ENCODE data around the gene SNRPD3. TPM values are rescaled to one million over a fixed set of nuclear protein-coding genes. Genes with fewer than 3 reads are reported as not detected.

SNRPD3 gene
- polyA plus RNA-seq, 1 of the 3 experiments (the other 2 are of a cell fraction) = 177 TPM

DNA sequence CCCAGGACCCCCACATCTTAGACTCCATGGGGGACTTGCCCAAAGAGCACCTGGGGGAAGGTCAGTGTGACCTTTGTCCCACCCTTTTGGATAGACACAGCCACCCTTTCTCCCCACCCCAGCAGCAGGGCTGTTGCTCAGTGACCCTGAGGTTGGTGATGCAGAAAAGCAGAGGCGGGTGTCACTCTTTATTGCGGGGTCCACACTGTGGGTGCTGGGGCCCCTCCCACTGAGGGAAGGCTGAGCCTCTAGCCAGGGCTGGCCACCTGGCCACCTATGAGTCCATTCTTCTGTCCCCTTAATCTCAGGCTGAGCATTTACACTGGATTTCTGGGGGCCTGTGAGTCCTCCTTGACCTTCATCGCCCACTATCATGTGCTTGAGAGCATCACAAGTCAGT, 29.7 kb downstream of the SNRPD3 start:
- H3K36me3 ChIP-seq (replicated peaks in 1 of 2; ENCODE audit: control insufficient read depth in 1 of 2, insufficient read depth in 2 of 2, low read length in 1 of 2) = peaks cover 0 to 21% of the 10 kb centered on the region in 2 experiments
- no peak overlapping the region for H3K9ac ChIP-seq
- H3K9me3 ChIP-seq = no peaks in the 10 kb centered on the region
- no peaks in the 10 kb centered on the region for H4K20me1 ChIP-seq (ENCODE audit: insufficient read depth)
- H3K27me3 ChIP-seq (ENCODE audit: insufficient read depth) = no peaks in the 10 kb centered on the region
- H3K79me2 ChIP-seq (ENCODE audit: insufficient read depth) = no peaks in the 10 kb centered on the region
- H3K4me3 ChIP-seq (ENCODE audit: low read depth in 2 of 2, low read length in 1 of 2) = no peak overlapping the region
- WGBS (ENCODE audit: low lambda C conversion rate) = 100% methylated on average over 3 of the region's 3 CpGs
- peaks cover 3% of the 10 kb centered on the region for H3F3A ChIP-seq (replicated peaks; ENCODE audit: insufficient read depth)
- ChIA-PET CTCF (no interaction called here), POLR2A (no interaction called here)
- TF ChIP-seq ZBTB33 (IDR thresholded peaks at IDR 0.05; ENCODE audit: borderline replicate concordance, low read depth) (no peak), CHD2 (IDR thresholded peaks at IDR 0.05; ENCODE audit: low read length, partially characterized antibody) (no peak)
- H2AFZ ChIP-seq (ENCODE audit: low read depth) = no peak overlapping the region
- H3K4me1 ChIP-seq (ENCODE audit: control insufficient read depth in 1 of 2, insufficient read depth in 2 of 2, low read depth in 1 of 2, low read length in 1 of 2) = peaks cover 10 to 42% of the 10 kb centered on the region in 2 experiments; a peak in 2 of 4 replicates
- no peaks in the 10 kb centered on the region for H3K9me2 ChIP-seq
- H3K27ac ChIP-seq (ENCODE audit: low read depth in 2 of 2, low read length in 1 of 2) = no peak overlapping the region
- H3K4me2 ChIP-seq = no peak overlapping the region
- DNase-seq = no peak

GRCh38 chr22:24585927-24586546, 30.2 kb downstream of the SNRPD3 start:
- H2AFZ ChIP-seq (ENCODE audit: low read depth) = no peak overlapping the region
- H3K27me3 ChIP-seq (ENCODE audit: insufficient read depth) = no peaks in the 10 kb centered on the region
- ChIA-PET CTCF (no interaction called here), POLR2A (no interaction called here)
- H3F3A ChIP-seq (replicated peaks; ENCODE audit: insufficient read depth) = no peaks in the 10 kb centered on the region
- no peaks in the 10 kb centered on the region for H3K79me2 ChIP-seq (ENCODE audit: insufficient read depth)
- 100% methylated on average over 2 of the region's 24 CpGs for WGBS (ENCODE audit: low lambda C conversion rate)
- no peak for TF ChIP-seq MAX (IDR thresholded peaks at IDR 0.05; ENCODE audit: low read depth)
- TF ChIP-seq GABPA (IDR thresholded peaks at IDR 0.05; ENCODE audit: low read depth) = no peak
- TF ChIP-seq SIN3A (IDR thresholded peaks at IDR 0.05; ENCODE audit: borderline replicate concordance, low read depth, low read length) = no peak
- TF ChIP-seq SMC3 (IDR thresholded peaks at IDR 0.05; ENCODE audit: low read depth, low read length) = no peak
- no peak for TF ChIP-seq EP300 (IDR thresholded peaks at IDR 0.05; ENCODE audit: borderline replicate concordance in 1 of 2, low read depth in 1 of 2, low read length in 1 of 2)
- TF ChIP-seq JUND (IDR thresholded peaks at IDR 0.05) = no peak
- no peak for TF ChIP-seq NRF1 (IDR thresholded peaks at IDR 0.05; ENCODE audit: low read depth, low read length)
- no peak for TF ChIP-seq MXI1 (IDR thresholded peaks at IDR 0.05; ENCODE audit: low read depth, low read length)
- TF ChIP-seq, protein P1, sequence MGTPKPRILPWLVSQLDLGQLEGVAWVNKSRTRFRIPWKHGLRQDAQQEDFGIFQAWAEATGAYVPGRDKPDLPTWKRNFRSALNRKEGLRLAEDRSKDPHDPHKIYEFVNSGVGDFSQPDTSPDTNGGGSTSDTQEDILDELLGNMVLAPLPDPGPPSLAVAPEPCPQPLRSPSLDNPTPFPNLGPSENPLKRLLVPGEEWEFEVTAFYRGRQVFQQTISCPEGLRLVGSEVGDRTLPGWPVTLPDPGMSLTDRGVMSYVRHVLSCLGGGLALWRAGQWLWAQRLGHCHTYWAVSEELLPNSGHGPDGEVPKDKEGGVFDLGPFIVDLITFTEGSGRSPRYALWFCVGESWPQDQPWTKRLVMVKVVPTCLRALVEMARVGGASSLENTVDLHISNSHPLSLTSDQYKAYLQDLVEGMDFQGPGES (IDR thresholded peaks at IDR 0.05; ENCODE audit: low read depth, low read length) = no peak
- no peak for TF ChIP-seq CHD2 (IDR thresholded peaks at IDR 0.05; ENCODE audit: low read length, partially characterized antibody)
- TF ChIP-seq, protein P2, sequence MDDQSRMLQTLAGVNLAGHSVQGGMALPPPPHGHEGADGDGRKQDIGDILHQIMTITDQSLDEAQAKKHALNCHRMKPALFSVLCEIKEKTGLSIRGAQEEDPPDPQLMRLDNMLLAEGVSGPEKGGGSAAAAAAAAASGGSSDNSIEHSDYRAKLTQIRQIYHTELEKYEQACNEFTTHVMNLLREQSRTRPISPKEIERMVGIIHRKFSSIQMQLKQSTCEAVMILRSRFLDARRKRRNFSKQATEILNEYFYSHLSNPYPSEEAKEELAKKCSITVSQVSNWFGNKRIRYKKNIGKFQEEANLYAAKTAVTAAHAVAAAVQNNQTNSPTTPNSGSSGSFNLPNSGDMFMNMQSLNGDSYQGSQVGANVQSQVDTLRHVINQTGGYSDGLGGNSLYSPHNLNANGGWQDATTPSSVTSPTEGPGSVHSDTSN (IDR thresholded peaks at IDR 0.05) = no peak
- TF ChIP-seq RAD21 (IDR thresholded peaks at IDR 0.05; ENCODE audit: low read length) = no peak
- TF ChIP-seq RFX5 (IDR thresholded peaks at IDR 0.05; ENCODE audit: low read length) = no peak
- no peak for TF ChIP-seq ZBTB33 (IDR thresholded peaks at IDR 0.05; ENCODE audit: borderline replicate concordance, low read depth)
- no peak for TF ChIP-seq RCOR1 (IDR thresholded peaks at IDR 0.05; ENCODE audit: low read length)
- no peak for TF ChIP-seq TCF12 (IDR thresholded peaks at IDR 0.05)
- no peak for TF ChIP-seq ELF1 (IDR thresholded peaks at IDR 0.05)
- no peak for TF ChIP-seq NFIC (IDR thresholded peaks at IDR 0.05; ENCODE audit: borderline replicate concordance)
- TF ChIP-seq GATA2 (CRISPR knock-in tag; IDR thresholded peaks at IDR 0.05) = no peak
- no peak for DNase-seq
- no peak overlapping the region for H3K4me3 ChIP-seq (ENCODE audit: low read depth in 2 of 2, low read length in 1 of 2)
- peaks cover 10 to 42% of the 10 kb centered on the region in 2 experiments; a peak in 2 of 4 replicates for H3K4me1 ChIP-seq (ENCODE audit: control insufficient read depth in 1 of 2, insufficient read depth in 2 of 2, low read depth in 1 of 2, low read length in 1 of 2)
- peaks cover 0 to 21% of the 10 kb centered on the region in 2 experiments for H3K36me3 ChIP-seq (replicated peaks in 1 of 2; ENCODE audit: control insufficient read depth in 1 of 2, insufficient read depth in 2 of 2, low read length in 1 of 2)
- H3K9ac ChIP-seq = no peak overlapping the region
- H3K9me3 ChIP-seq = no peaks in the 10 kb centered on the region
- no peak overlapping the region for H3K27ac ChIP-seq (ENCODE audit: low read depth in 2 of 2, low read length in 1 of 2)
- H3K9me2 ChIP-seq = no peaks in the 10 kb centered on the region
- H3K4me2 ChIP-seq = no peak overlapping the region
- H4K20me1 ChIP-seq (ENCODE audit: insufficient read depth) = no peaks in the 10 kb centered on the region
